HepG2 (cell line): ENCODE data around the gene UBAC1. TPM values are rescaled to one million over a fixed set of nuclear protein-coding genes. Genes with fewer than 3 reads are reported as not detected.

Source experiments
- ATAD3A ChIP-seq: sonication (generic); formaldehyde crosslinking; IDR thresholded peaks from 2 replicates; pipeline ENCODE4 v1.4.0; 2020; ENCODE audit warnings: missing genetic modification reagents
- DNMT1 ChIP-seq: sonication (generic); formaldehyde crosslinking; IDR thresholded peaks from 2 replicates; pipeline ENCODE4 v1.5.1; 2020; ENCODE audit warnings: mild to moderate bottlenecking, missing genetic modification reagents
- HNRNPL ChIP-seq: fragments of 200-400 bp; formaldehyde crosslinking; IDR thresholded peaks from 2 replicates; pipeline ENCODE4 v1.6.1; 2017; ENCODE audit warnings: mild to moderate bottlenecking, low read depth, low read length
- HOXA5 ChIP-seq: sonication (generic); formaldehyde crosslinking; IDR thresholded peaks from 2 replicates; pipeline ENCODE4 v1.4.0; 2020; ENCODE audit warnings: missing genetic modification reagents
- IKZF4 ChIP-seq: sonication (generic); formaldehyde crosslinking; IDR thresholded peaks from 2 replicates; pipeline ENCODE4 v1.5.1; 2020; ENCODE audit warnings: borderline replicate concordance, mild to moderate bottlenecking, low read depth, missing genetic modification reagents; ENCODE audit errors: not compliant biosample characterization
- KLF11 ChIP-seq: IDR thresholded peaks from 2 replicates; pipeline ENCODE4 v1.6.1; 2016; ENCODE audit warnings: missing compliant biosample characterization
- MYC ChIP-seq: sonication (generic); formaldehyde crosslinking; IDR thresholded peaks from 2 replicates; pipeline ENCODE4 v1.9.0; 2021; ENCODE audit warnings: missing genetic modification reagents, borderline replicate concordance
- NCOA2 ChIP-seq: sonication (generic); formaldehyde crosslinking; IDR thresholded peaks from 2 replicates; pipeline ENCODE4 v1.8.0; 2022; ENCODE audit warnings: inconsistent platforms
- RELA ChIP-seq: sonication (generic); formaldehyde crosslinking; IDR thresholded peaks from 2 replicates; pipeline ENCODE4 v1.4.0; 2020; ENCODE audit warnings: missing genetic modification reagents
- SATB2 ChIP-seq: sonication (generic); formaldehyde crosslinking; IDR thresholded peaks from 2 replicates; pipeline ENCODE4 v1.5.0; 2020; ENCODE audit warnings: missing genetic modification reagents
- SIX4 ChIP-seq: sonication (generic); formaldehyde crosslinking; IDR thresholded peaks from 2 replicates; pipeline ENCODE4 v1.4.0; 2020; ENCODE audit warnings: missing genetic modification reagents
- SOX6 ChIP-seq, 2 experiments: fragments of 450-650 bp in 1 of 2; sonication (generic) in 1 of 2; formaldehyde crosslinking in 1 of 2; IDR thresholded peaks; 2 replicates each; pipeline versions ENCODE4 v1.4.0 to v1.6.1; 2017 to 2020; ENCODE audit warnings: antibody characterized with exemption in 1 of 2, mild to moderate bottlenecking in 1 of 2, missing genetic modification reagents in 1 of 2
- TBX2 ChIP-seq: sonication (generic); formaldehyde crosslinking; IDR thresholded peaks from 2 replicates; pipeline ENCODE4 v1.5.0; 2020; ENCODE audit warnings: missing genetic modification reagents, mild to moderate bottlenecking, borderline replicate concordance
- TMF1 ChIP-seq: sonication (generic); formaldehyde crosslinking; IDR thresholded peaks from 2 replicates; pipeline ENCODE4 v1.8.1; 2022; ENCODE audit warnings: low read depth, missing genetic modification reagents
- TP53 ChIP-seq: sonication (generic); formaldehyde crosslinking; conservative IDR thresholded peaks from 2 replicates; pipeline ENCODE4 v1.4.0; 2020; ENCODE audit warnings: missing genetic modification reagents
- ZFP1 ChIP-seq: IDR thresholded peaks from 2 replicates; pipeline ENCODE4 v1.6.1; 2016
- ZNF543 ChIP-seq: sonication (generic); formaldehyde crosslinking; IDR thresholded peaks from 2 replicates; pipeline ENCODE4 v1.4.0; 2020; ENCODE audit warnings: mild to moderate bottlenecking, missing genetic modification reagents
- ZNF569 ChIP-seq: sonication (generic); formaldehyde crosslinking; IDR thresholded peaks from 2 replicates; pipeline ENCODE4 v1.5.0; 2020; ENCODE audit warnings: mild to moderate bottlenecking, missing genetic modification reagents, moderate library complexity, borderline replicate concordance
- ZNF644 ChIP-seq: IDR thresholded peaks from 2 replicates; pipeline ENCODE4 v1.6.1; 2016; ENCODE audit warnings: low read depth
- ZNF713 ChIP-seq: sonication (generic); formaldehyde crosslinking; IDR thresholded peaks from 2 replicates; pipeline ENCODE4 v1.4.0; 2020; ENCODE audit warnings: mild to moderate bottlenecking, missing genetic modification reagents
- polyA plus RNA-seq, 8 experiments: library from polyadenylated mRNA; depleted of rRNA in 3 of 8; stranded (reverse) in 7 of 8; unstranded in 1 of 8; fragments of >200 nt; fragmentation: Illumina TruSeq in 4 of 8; extraction: Trizol in 4 of 8; gene quantifications; 2 replicates each; pipeline versions ENCODE4 v1.2.1 to v1.2.3, GENCODE V29; 2011 to 2016; ENCODE audit warnings: low read depth in 4 of 8, missing spikeins in 1 of 8, mixed read lengths in 1 of 8; ENCODE audit not compliant: insufficient read depth in 1 of 8
- total RNA-seq, 5 experiments: library from RNA; depleted of rRNA; stranded (reverse); fragments of >200 nt; fragmentation: Illumina TruSeq; extraction: Trizol; gene quantifications; 2 replicates each; pipeline ENCODE4 v1.2.3, GENCODE V29; 2016; ENCODE audit warnings: low read depth in 1 of 5
- TF ChIP-seq, protein P1 (sequence below): sonication (generic); formaldehyde crosslinking; IDR thresholded peaks from 2 replicates; pipeline ENCODE4 v1.9.0; 2022; ENCODE audit warnings: low read depth, missing genetic modification reagents
- TF ChIP-seq, protein P2 (sequence below): sonication (generic); formaldehyde crosslinking; IDR thresholded peaks from 2 replicates; pipeline ENCODE4 v1.4.0; 2020; ENCODE audit warnings: mild to moderate bottlenecking, missing genetic modification reagents
- TF ChIP-seq, protein P3 (sequence below): sonication (generic); formaldehyde crosslinking; IDR thresholded peaks from 2 replicates; pipeline ENCODE4 v1.5.0; 2020; ENCODE audit warnings: missing genetic modification reagents
- TF ChIP-seq, protein P4 (sequence below): sonication (generic); formaldehyde crosslinking; IDR thresholded peaks from 2 replicates; pipeline ENCODE4 v1.4.0; 2020; ENCODE audit warnings: missing genetic modification reagents

The UBAC1 gene
- total and polyA plus RNA-seq, 2 of the 13 experiments (the other 11 are each of a cell fraction or from before 2014, with no cell fraction given): 32.2 to 34.1 TPM

DNA sequence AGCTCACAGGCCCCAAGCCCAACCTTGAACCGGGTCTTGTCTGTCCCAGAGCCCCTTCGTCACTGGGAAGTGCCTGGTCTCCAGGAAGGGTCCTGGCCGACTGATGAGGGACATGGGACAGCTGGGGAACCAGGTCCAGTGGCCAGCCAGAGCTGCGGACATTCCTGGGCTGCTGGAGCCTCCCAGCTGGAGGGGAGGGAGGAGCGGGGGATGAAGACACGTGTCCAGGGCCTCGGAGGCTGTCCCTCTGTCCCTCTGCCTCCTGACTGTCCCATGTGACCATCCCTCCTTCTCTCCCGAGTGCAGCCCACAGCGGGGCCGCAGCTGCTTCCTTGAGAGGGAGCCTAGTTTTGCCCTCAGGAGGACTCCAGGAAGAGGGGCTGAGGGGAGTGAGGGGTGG, 41.7 kb upstream of the UBAC1 start (continued):
- TF ChIP-seq IKZF4 (no peak), SOX6 (IDR thresholded peaks at IDR 0.05) (no peak), SOX6 (CRISPR knock-in tag; IDR thresholded peaks at IDR 0.05) (0 out of 2 replicates have a peak, but pooled peaks have one; percentile 15), ZNF644 (CRISPR knock-in tag) (no peak), DNMT1 (CRISPR knock-in tag) (no peak), ZNF713 (CRISPR knock-in tag) (no peak), ZNF569 (CRISPR knock-in tag) (no peak), SATB2 (no peak), KLF11 (no peak), MYC (CRISPR knock-in tag) (peak; percentile 68; the same call in 1 of the 2 replicates), SIX4 (CRISPR knock-in tag) (no peak), TBX2 (peak; percentile 33; the same call in 1 of the 2 replicates), ZFP1 (no peak), HNRNPL (no peak), TMF1 (CRISPR knock-in tag) (no peak), NCOA2 (CRISPR knock-in tag) (no peak), ZNF543 (CRISPR knock-in tag) (no peak), ATAD3A (CRISPR knock-in tag) (no peak), HOXA5 (no peak), TP53 (CRISPR knock-in tag) (no peak), RELA (CRISPR knock-in tag) (no peak)
- TF ChIP-seq, protein P1, sequence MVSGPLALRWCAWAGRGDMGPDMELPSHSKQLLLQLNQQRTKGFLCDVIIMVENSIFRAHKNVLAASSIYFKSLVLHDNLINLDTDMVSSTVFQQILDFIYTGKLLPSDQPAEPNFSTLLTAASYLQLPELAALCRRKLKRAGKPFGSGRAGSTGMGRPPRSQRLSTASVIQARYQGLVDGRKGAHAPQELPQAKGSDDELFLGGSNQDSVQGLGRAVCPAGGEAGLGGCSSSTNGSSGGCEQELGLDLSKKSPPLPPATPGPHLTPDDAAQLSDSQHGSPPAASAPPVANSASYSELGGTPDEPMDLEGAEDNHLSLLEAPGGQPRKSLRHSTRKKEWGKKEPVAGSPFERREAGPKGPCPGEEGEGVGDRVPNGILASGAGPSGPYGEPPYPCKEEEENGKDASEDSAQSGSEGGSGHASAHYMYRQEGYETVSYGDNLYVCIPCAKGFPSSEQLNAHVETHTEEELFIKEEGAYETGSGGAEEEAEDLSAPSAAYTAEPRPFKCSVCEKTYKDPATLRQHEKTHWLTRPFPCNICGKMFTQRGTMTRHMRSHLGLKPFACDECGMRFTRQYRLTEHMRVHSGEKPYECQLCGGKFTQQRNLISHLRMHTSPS (CRISPR knock-in tag): no peak
- TF ChIP-seq, protein P2, sequence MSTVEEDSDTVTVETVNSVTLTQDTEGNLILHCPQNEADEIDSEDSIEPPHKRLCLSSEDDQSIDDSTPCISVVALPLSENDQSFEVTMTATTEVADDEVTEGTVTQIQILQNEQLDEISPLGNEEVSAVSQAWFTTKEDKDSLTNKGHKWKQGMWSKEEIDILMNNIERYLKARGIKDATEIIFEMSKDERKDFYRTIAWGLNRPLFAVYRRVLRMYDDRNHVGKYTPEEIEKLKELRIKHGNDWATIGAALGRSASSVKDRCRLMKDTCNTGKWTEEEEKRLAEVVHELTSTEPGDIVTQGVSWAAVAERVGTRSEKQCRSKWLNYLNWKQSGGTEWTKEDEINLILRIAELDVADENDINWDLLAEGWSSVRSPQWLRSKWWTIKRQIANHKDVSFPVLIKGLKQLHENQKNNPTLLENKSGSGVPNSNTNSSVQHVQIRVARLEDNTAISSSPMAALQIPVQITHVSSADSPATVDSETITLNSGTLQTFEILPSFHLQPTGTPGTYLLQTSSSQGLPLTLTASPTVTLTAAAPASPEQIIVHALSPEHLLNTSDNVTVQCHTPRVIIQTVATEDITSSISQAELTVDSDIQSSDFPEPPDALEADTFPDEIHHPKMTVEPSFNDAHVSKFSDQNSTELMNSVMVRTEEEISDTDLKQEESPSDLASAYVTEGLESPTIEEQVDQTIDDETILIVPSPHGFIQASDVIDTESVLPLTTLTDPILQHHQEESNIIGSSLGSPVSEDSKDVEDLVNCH: no peak
- TF ChIP-seq, protein P3, sequence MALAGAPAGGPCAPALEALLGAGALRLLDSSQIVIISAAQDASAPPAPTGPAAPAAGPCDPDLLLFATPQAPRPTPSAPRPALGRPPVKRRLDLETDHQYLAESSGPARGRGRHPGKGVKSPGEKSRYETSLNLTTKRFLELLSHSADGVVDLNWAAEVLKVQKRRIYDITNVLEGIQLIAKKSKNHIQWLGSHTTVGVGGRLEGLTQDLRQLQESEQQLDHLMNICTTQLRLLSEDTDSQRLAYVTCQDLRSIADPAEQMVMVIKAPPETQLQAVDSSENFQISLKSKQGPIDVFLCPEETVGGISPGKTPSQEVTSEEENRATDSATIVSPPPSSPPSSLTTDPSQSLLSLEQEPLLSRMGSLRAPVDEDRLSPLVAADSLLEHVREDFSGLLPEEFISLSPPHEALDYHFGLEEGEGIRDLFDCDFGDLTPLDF: no peak
- TF ChIP-seq, protein P4, sequence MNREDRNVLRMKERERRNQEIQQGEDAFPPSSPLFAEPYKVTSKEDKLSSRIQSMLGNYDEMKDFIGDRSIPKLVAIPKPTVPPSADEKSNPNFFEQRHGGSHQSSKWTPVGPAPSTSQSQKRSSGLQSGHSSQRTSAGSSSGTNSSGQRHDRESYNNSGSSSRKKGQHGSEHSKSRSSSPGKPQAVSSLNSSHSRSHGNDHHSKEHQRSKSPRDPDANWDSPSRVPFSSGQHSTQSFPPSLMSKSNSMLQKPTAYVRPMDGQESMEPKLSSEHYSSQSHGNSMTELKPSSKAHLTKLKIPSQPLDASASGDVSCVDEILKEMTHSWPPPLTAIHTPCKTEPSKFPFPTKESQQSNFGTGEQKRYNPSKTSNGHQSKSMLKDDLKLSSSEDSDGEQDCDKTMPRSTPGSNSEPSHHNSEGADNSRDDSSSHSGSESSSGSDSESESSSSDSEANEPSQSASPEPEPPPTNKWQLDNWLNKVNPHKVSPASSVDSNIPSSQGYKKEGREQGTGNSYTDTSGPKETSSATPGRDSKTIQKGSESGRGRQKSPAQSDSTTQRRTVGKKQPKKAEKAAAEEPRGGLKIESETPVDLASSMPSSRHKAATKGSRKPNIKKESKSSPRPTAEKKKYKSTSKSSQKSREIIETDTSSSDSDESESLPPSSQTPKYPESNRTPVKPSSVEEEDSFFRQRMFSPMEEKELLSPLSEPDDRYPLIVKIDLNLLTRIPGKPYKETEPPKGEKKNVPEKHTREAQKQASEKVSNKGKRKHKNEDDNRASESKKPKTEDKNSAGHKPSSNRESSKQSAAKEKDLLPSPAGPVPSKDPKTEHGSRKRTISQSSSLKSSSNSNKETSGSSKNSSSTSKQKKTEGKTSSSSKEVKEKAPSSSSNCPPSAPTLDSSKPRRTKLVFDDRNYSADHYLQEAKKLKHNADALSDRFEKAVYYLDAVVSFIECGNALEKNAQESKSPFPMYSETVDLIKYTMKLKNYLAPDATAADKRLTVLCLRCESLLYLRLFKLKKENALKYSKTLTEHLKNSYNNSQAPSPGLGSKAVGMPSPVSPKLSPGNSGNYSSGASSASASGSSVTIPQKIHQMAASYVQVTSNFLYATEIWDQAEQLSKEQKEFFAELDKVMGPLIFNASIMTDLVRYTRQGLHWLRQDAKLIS: no peak
